ENCODE measurements around the gene HPSE2. TPM values are rescaled to one million over a fixed set of nuclear protein-coding genes. Genes with fewer than 3 reads are reported as not detected.

HPSE2 gene
- total RNA-seq, 1 donor from 2014 or later: not detected

GRCh38 chr10:98411166-98411565 lies 824.5 kb downstream of the HPSE2 start:
- Histone ChIP-seq H3K4me1 (peaks cover 53% of the 10 kb centered on the region), H3K36me3 (no peaks in the 10 kb centered on the region), H3K27me3 (ENCODE audit: low read depth) (no peaks in the 10 kb centered on the region), H3K4me3 (no peak overlapping the region), H3K9me3 (replicated peaks) (no peaks in the 10 kb centered on the region), H3K27ac (replicated peaks) (peak overlapping the region; percentile 46)
- no peak for TF ChIP-seq CTCF (IDR thresholded peaks at IDR 0.05; ENCODE audit: borderline replicate concordance)
- intact Hi-C loops (cut with micrococcal nuclease): no loop called here
- no peak for DNase-seq

GRCh38 chr10:98410759-98411158 lies 824.9 kb downstream of the HPSE2 start:
- Histone ChIP-seq H3K9me3 (replicated peaks) (no peaks in the 10 kb centered on the region), H3K27ac (replicated peaks) (no peak overlapping the region), H3K4me1 (peaks cover 49% of the 10 kb centered on the region), H3K27me3 (ENCODE audit: low read depth) (no peaks in the 10 kb centered on the region), H3K36me3 (no peaks in the 10 kb centered on the region), H3K4me3 (no peak overlapping the region)
- intact Hi-C loops (cut with micrococcal nuclease): no loop called here
- no peak for DNase-seq
- TF ChIP-seq CTCF (IDR thresholded peaks at IDR 0.05; ENCODE audit: borderline replicate concordance): no peak

GRCh38 chr10:98410135-98410743 lies 825.4 kb downstream of the HPSE2 start:
- Histone ChIP-seq H3K27ac (replicated peaks) (no peak overlapping the region), H3K4me1 (peaks cover 44% of the 10 kb centered on the region), H3K27me3 (ENCODE audit: low read depth) (no peaks in the 10 kb centered on the region), H3K9me3 (replicated peaks) (no peaks in the 10 kb centered on the region), H3K36me3 (peaks cover 2% of the 10 kb centered on the region), H3K4me3 (no peak overlapping the region)
- no peak for TF ChIP-seq CTCF (IDR thresholded peaks at IDR 0.05; ENCODE audit: borderline replicate concordance)
- intact Hi-C loops (cut with micrococcal nuclease): no loop called here
- DNase-seq: no peak

GRCh38 chr10:98408799-98409198 lies 826.9 kb downstream of the HPSE2 start:
- intact Hi-C loops (cut with micrococcal nuclease): no loop called here
- Histone ChIP-seq H3K9me3 (replicated peaks) (no peaks in the 10 kb centered on the region), H3K27ac (replicated peaks) (no peak overlapping the region), H3K36me3 (peaks cover 9% of the 10 kb centered on the region), H3K27me3 (ENCODE audit: low read depth) (no peaks in the 10 kb centered on the region), H3K4me3 (no peak overlapping the region), H3K4me1 (peaks cover 31% of the 10 kb centered on the region)
- no peak for TF ChIP-seq CTCF (IDR thresholded peaks at IDR 0.05; ENCODE audit: borderline replicate concordance)
- DNase-seq: no peak

- intact Hi-C loops (cut with micrococcal nuclease): no loop called here
- no peaks in the 10 kb centered on the region for H3K27me3 ChIP-seq (ENCODE audit: low read depth)
- H3K4me3 ChIP-seq: no peak overlapping the region
- H3K36me3 ChIP-seq: peaks cover 19% of the 10 kb centered on the region
- no peaks in the 10 kb centered on the region for H3K9me3 ChIP-seq (replicated peaks)
- TF ChIP-seq CTCF (IDR thresholded peaks at IDR 0.05; ENCODE audit: borderline replicate concordance): no peak
- peaks cover 27% of the 10 kb centered on the region for H3K4me1 ChIP-seq
- H3K27ac ChIP-seq (replicated peaks): no peak overlapping the region
- no peak for DNase-seq
Observed at GRCh38 chr10:98407744-98408241, 827.9 kb downstream of the HPSE2 start.

Small RNA genes within 50 kb of the gene (microRNA-seq; reads per million reads assigned to microRNA genes)
- gene MIR4685 (not detected), gene MIR6507 (not detected)

Other genes with a start within 250 kb of the HPSE2 start
- gene CNNM1, start 93.5 kb upstream of the HPSE2 start, total RNA-seq: 0.19 TPM
- 609 TPM for gene GOT1, start 194.8 kb upstream of the HPSE2 start, total RNA-seq